Measurements from ENCODE around the gene ARGLU1. TPM values are rescaled to one million over a fixed set of nuclear protein-coding genes. Genes with fewer than 3 reads are reported as not detected.
A peak's percentile ranks its signal among the peaks of the same experiment; 100 is the strongest.

Gene ARGLU1
- total RNA-seq, 1 experiment from 2014 or later: 94.4 TPM

DNA sequence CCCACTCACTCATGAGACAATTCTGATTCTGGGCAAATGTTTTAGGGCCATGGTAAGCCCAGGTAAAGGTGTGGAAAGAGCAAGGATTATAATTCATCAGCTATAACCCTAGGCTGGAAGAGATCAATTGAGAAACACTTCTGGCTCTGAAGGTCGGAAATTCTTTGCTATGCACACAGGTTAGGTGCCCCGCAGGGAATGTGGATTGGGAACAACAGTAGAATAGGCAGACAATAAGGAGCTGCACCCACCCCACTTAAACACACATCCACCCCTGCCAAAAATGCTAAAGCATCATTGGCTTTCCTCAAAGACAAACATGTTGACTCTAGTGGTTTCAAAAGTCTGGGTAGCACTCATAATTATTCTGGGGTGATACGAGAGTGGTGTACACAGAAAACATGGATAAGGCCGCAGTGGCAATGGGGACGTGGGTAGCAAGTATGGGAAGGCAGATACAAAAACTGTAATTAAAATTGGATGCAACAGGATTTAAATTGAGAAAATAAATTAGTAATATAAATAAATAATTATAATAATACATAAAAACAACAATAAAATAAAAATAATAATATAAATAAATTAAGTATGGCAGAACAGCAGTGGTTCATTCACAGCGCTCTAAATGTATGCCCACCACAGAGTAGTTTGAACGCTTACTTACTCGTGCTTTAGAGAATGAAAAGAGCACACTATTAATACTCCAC is 41.0 kb downstream of the ARGLU1 start:
- H3K9me3 Mint-ChIP-seq (ENCODE audit: unreplicated experiment): no peaks in the 10 kb centered on the region
- TF ChIP-seq, protein P1, sequence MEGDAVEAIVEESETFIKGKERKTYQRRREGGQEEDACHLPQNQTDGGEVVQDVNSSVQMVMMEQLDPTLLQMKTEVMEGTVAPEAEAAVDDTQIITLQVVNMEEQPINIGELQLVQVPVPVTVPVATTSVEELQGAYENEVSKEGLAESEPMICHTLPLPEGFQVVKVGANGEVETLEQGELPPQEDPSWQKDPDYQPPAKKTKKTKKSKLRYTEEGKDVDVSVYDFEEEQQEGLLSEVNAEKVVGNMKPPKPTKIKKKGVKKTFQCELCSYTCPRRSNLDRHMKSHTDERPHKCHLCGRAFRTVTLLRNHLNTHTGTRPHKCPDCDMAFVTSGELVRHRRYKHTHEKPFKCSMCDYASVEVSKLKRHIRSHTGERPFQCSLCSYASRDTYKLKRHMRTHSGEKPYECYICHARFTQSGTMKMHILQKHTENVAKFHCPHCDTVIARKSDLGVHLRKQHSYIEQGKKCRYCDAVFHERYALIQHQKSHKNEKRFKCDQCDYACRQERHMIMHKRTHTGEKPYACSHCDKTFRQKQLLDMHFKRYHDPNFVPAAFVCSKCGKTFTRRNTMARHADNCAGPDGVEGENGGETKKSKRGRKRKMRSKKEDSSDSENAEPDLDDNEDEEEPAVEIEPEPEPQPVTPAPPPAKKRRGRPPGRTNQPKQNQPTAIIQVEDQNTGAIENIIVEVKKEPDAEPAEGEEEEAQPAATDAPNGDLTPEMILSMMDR (IDR thresholded peaks at IDR 0.05; ENCODE audit: unreplicated experiment): no peak
- H3K4me3 Mint-ChIP-seq (ENCODE audit: unreplicated experiment): no peak overlapping the region
- no peaks in the 10 kb centered on the region for H3K36me3 Mint-ChIP-seq (ENCODE audit: insufficient read depth, unreplicated experiment)
- peaks cover 60% of the 10 kb centered on the region for H3K4me1 Mint-ChIP-seq (ENCODE audit: insufficient read depth, unreplicated experiment)
- DNase-seq (ENCODE audit: unreplicated experiment): no peak
- H3K27ac Mint-ChIP-seq (ENCODE audit: low read depth, unreplicated experiment): peak overlapping the region; percentile 67
- H3K27me3 Mint-ChIP-seq (ENCODE audit: insufficient read depth, unreplicated experiment): no peaks in the 10 kb centered on the region
- no TSS peak for BruUV-seq (replicated peaks)
- CTCF ChIA-PET: interaction anchor here (0.6 to 1.4 kb wide), 6 partner anchors 24 to 1954 kb away, joined by 3 read pairs; no protein-coding TSS in a partner anchor
- POLR2A ChIA-PET: interaction anchor here (0.6 to 1.6 kb wide), 3 partner anchors 19 to 1671 kb away, joined by 3 to 4 read pairs (median 3); no protein-coding TSS in a partner anchor
- intact Hi-C loops (cut with micrococcal nuclease): no loop called here

- H3K27me3 Mint-ChIP-seq (ENCODE audit: insufficient read depth, unreplicated experiment): no peaks in the 10 kb centered on the region
- CTCF ChIA-PET: interaction anchor here (0.6 to 1.1 kb wide), 3 partner anchors 18 to 1954 kb away, joined by 3 read pairs; no protein-coding TSS in a partner anchor
- TF ChIP-seq, protein P1 (IDR thresholded peaks at IDR 0.05; ENCODE audit: unreplicated experiment): no peak
- H3K9me3 Mint-ChIP-seq (ENCODE audit: unreplicated experiment): no peaks in the 10 kb centered on the region
- H3K27ac Mint-ChIP-seq (ENCODE audit: low read depth, unreplicated experiment): peak overlapping the region; percentile 56
- no TSS peak for BruUV-seq (replicated peaks)
- intact Hi-C loops (cut with micrococcal nuclease): no loop called here
- no peak overlapping the region for H3K4me3 Mint-ChIP-seq (ENCODE audit: unreplicated experiment)
- no peak for DNase-seq (ENCODE audit: unreplicated experiment)
- H3K4me1 Mint-ChIP-seq (ENCODE audit: insufficient read depth, unreplicated experiment): peaks cover 62% of the 10 kb centered on the region
- POLR2A ChIA-PET: interaction anchor here (1.0 to 1.6 kb wide), 5 partner anchors 16 to 725 kb away, joined by 3 to 4 read pairs (median 3); no protein-coding TSS in a partner anchor
- peaks cover 1% of the 10 kb centered on the region for H3K36me3 Mint-ChIP-seq (ENCODE audit: insufficient read depth, unreplicated experiment)
Measured at GRCh38 chr13:106525865-106526264, 42.1 kb downstream of the ARGLU1 start.

DNA sequence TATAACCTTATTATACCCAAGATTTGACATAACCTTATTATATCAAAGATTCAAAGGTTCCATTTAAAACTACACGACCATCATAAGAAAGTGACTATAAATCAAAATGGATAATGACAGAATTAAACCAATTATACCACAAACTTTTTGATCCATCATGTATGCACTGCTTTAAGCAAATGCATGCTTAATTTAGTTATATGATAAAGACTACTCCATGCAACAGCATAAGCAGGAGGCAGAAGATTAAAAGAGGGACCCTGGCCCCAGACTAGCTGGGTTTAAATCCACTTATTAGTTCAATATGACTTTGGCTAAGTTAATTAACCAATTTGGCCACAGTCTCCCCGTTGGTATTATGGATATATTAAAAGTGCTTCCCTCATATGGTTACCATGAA is 43.8 kb downstream of the ARGLU1 start:
- TF ChIP-seq, protein P1 (IDR thresholded peaks at IDR 0.05; ENCODE audit: unreplicated experiment): no peak
- Mint-ChIP-seq H3K27ac (ENCODE audit: low read depth, unreplicated experiment) (peak overlapping the region; percentile 55), H3K4me1 (ENCODE audit: insufficient read depth, unreplicated experiment) (peaks cover 50% of the 10 kb centered on the region), H3K27me3 (ENCODE audit: insufficient read depth, unreplicated experiment) (no peaks in the 10 kb centered on the region), H3K4me3 (ENCODE audit: unreplicated experiment) (no peak overlapping the region), H3K9me3 (ENCODE audit: unreplicated experiment) (no peaks in the 10 kb centered on the region), H3K36me3 (ENCODE audit: insufficient read depth, unreplicated experiment) (peaks cover 8% of the 10 kb centered on the region)
- DNase-seq (ENCODE audit: unreplicated experiment): no peak
- no TSS peak for BruUV-seq (replicated peaks)
- POLR2A ChIA-PET: interaction anchor here (1.0 to 3.9 kb wide), 5 partner anchors 8 to 368 kb away, joined by 3 to 26 read pairs (median 5); partner anchors contain the start of gene EFNB2
- intact Hi-C loops (cut with micrococcal nuclease): no loop called here
- CTCF ChIA-PET: interaction anchor here (1.0 to 2.0 kb wide), 2 partner anchors 9 to 440 kb away, joined by 4 to 7 read pairs; no protein-coding TSS in a partner anchor

DNA sequence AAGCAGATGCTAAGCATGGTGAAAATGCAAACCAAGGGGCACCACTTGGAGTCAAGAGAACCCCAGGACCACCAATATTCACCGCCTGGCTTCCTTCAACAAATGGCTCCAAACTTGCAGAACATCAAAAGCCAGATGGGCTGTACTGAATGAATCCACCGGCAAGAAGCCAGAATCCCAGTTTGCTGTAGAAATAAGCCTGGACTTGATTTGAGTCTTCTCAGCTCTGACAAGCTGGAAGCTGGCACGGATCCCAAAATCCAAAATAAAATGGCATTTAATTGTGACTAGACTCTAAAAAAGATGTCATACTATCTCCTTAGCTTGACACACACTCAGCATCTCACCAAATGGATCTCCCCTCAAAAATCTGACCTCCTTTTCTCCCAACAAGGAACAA is 44.4 kb downstream of the ARGLU1 start:
- intact Hi-C loops (cut with micrococcal nuclease): no loop called here
- CTCF ChIA-PET: interaction anchor here (2.0 kb wide), 1 partner anchor 9 kb away, joined by 7 read pairs; no protein-coding TSS in a partner anchor
- Mint-ChIP-seq H3K27me3 (ENCODE audit: insufficient read depth, unreplicated experiment) (no peaks in the 10 kb centered on the region), H3K4me1 (ENCODE audit: insufficient read depth, unreplicated experiment) (peaks cover 50% of the 10 kb centered on the region), H3K27ac (ENCODE audit: low read depth, unreplicated experiment) (peak overlapping the region; percentile 55), H3K36me3 (ENCODE audit: insufficient read depth, unreplicated experiment) (peaks cover 8% of the 10 kb centered on the region), H3K4me3 (ENCODE audit: unreplicated experiment) (peak overlapping the region; percentile 57), H3K9me3 (ENCODE audit: unreplicated experiment) (no peaks in the 10 kb centered on the region)
- POLR2A ChIA-PET: interaction anchor here (0.6 to 3.9 kb wide), 9 partner anchors 9 to 406 kb away, joined by 3 to 26 read pairs (median 5); partner anchors contain the start of gene EFNB2
- DNase-seq (ENCODE audit: unreplicated experiment): peak; percentile 74
- BruUV-seq (replicated peaks): no TSS peak
- TF ChIP-seq, protein P1 (IDR thresholded peaks at IDR 0.05; ENCODE audit: unreplicated experiment): no peak
